PFSK-1 (cell line): ENCODE data around the gene HIBCH.

Experiments
- POLR2AphosphoS5 ChIP-seq: IDR thresholded peaks from 2 replicates; pipeline ENCODE4 v1.6.1; 2012; ENCODE audit warnings: low read depth, mild to moderate bottlenecking, control low read depth, low read length, moderate library complexity
- SIN3A ChIP-seq: IDR thresholded peaks from 2 replicates; pipeline ENCODE4 v1.6.1; 2012; ENCODE audit warnings: mild to moderate bottlenecking, low read length, moderate library complexity, borderline replicate concordance; ENCODE audit not compliant: insufficient read depth

DNA sequence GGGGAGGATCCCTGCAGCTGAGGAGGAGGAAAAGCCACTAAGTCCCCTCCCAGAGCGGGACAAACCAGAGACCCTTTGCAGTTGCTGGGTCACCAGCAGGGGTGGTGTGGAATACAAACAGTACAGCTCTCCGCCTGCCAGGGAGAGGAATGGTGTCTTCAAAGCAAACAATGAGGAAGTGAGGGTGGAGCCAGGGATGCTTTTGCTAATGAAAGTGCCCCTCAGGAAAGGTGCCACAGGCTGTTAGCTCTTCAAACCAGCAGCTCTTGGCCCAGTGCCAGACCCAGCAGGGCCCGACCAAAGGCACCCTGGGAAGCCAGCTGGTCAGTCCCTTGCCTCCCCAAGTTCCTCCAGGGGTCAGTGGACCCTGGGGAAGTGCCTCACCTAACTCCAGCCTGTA is 102.8 kb downstream of the HIBCH start:
- TF ChIP-seq SIN3A (no peak), POLR2AphosphoS5 (no peak)
